RWPE1 (cell line): Measurements from ENCODE around the gene BTBD9.

Experiments used
- CTCF ChIA-PET: fragments of 350-600 bp; sonication (Branson Sonifier 250); formaldehyde crosslinking; extraction: SDS; loops from one replicate; lab custom pipeline; 2021; lab: Yijun Ruan, JAX
- POLR2A ChIA-PET: fragments of 400-600 bp; formaldehyde crosslinking; extraction: SDS; loops from one replicate; lab custom pipeline; 2020; ENCODE audit warnings: antibody characterized with exemption; ENCODE audit not compliant: low non-redundant PET; lab: Yijun Ruan, JAX
- DNase-seq: peaks from one replicate; pipeline ENCODE4 v3.0.0; 2012; ENCODE audit warnings: low spot score
- H3K27ac ChIP-seq: fragments of 450-650 bp; 2 replicates; pipeline ENCODE4 v1.5.1; 2017
- CTCF ChIP-seq: fragments of 450-650 bp; conservative IDR thresholded peaks from 2 replicates; pipeline ENCODE4 v1.5.1; 2017; ENCODE audit warnings: low read depth, mild to moderate bottlenecking

Gene BTBD9

GRCh38 chr6:38572186-38572813, 67.4 kb downstream of the BTBD9 start:
- ChIA-PET POLR2A (no interaction called here), CTCF (no interaction called here)
- no peak for TF ChIP-seq CTCF
- H3K27ac ChIP-seq: no peak overlapping the region
- no peak for DNase-seq

- no peak for DNase-seq
- no peak overlapping the region for H3K27ac ChIP-seq
- no peak for TF ChIP-seq CTCF
- POLR2A ChIA-PET: no interaction called here
- CTCF ChIA-PET: interaction anchor here (1.1 kb wide), 1 partner anchor 78 kb away, joined by 3 read pairs; no protein-coding TSS in a partner anchor
Measured at GRCh38 chr6:38571721-38572120, 68.0 kb downstream of the BTBD9 start.

DNA sequence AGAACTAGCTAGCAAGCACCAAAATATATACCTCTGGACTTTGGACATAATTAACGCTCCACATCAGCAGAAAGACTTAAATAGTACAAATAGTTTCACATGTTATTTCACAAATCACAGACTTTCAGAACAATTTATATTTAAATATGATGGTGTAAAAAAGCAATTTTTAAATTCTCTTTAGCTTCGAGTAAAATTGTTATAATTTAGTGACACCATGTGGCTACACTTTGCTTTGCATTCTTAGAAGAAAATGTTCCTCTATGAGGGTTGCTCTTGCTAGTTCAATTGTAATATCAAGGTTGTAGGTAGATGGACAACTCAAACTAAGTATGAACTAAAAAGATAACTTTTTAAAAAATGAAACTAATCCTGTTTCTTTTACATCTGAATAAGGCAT, 69.0 kb downstream of the BTBD9 start:
- no peak overlapping the region for H3K27ac ChIP-seq
- TF ChIP-seq CTCF: peak; percentile 31
- ChIA-PET CTCF (interaction anchor here (0.6 to 1.1 kb wide), 4 partner anchors 77 to 778 kb away, joined by 3 to 4 read pairs (median 3); no protein-coding TSS in a partner anchor), POLR2A (no interaction called here)
- DNase-seq: no peak

GRCh38 chr6:38567436-38567835, 72.3 kb downstream of the BTBD9 start:
- no peak for TF ChIP-seq CTCF
- ChIA-PET POLR2A (no interaction called here), CTCF (interaction anchor here (0.6 to 0.7 kb wide), 3 partner anchors 105 to 781 kb away, joined by 3 read pairs; no protein-coding TSS in a partner anchor)
- H3K27ac ChIP-seq: no peak overlapping the region
- peak; percentile 15 for DNase-seq

DNA sequence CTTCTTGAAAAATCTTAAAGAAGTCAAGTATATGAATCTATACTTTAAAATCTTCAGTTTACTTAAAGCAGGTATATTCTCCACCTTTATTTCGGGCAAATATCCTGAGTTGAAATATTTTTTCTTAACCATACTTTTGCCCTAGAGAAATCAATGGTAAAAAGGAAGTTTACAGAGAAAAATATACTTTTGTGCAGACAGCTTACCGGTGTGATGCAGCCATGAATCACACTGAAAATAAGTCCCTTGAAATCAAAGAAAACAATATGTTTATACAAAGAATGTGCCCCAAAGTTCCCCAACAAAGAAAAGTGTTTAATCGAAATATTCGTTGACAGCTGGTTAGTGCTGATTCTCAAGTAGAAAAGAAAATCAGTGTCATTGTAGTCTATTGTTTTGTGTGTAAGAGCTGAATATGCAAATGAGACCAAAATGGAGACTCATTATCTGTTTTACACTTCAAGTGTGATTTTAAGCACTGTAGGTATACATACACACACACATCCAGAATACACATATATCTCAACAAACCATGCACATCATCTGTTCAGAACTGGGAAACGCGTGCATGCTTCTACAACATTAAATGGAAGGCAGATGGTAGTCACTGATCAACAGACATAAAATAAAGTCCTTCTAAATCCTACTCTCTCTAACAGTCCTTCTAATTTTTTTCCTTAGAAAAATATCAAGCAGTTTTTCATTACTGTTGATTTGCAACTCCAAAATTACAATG, 73.3 kb downstream of the BTBD9 start:
- no peak for TF ChIP-seq CTCF
- no peak for DNase-seq
- ChIA-PET POLR2A (no interaction called here), CTCF (no interaction called here)
- H3K27ac ChIP-seq: no peak overlapping the region

- no peak for DNase-seq
- TF ChIP-seq CTCF: no peak
- CTCF ChIA-PET: no interaction called here
- POLR2A ChIA-PET: no interaction called here
- no peak overlapping the region for H3K27ac ChIP-seq
Measured at GRCh38 chr6:38564301-38564700, 75.4 kb downstream of the BTBD9 start.
